ENCODE data around the gene TRIM74. TPM values are rescaled to one million over a fixed set of nuclear protein-coding genes. Genes with fewer than 3 reads are reported as not detected.
"Not testable (repeated sequence)": the region's sequence is repeated elsewhere in the genome, so short reads cannot be mapped to it uniquely, and the experiment has no call there.

Gene TRIM74
- total and polyA plus RNA-seq, 3 experiments from 2014 or later: 0.63 to 0.64 TPM; not detected in 1

DNA sequence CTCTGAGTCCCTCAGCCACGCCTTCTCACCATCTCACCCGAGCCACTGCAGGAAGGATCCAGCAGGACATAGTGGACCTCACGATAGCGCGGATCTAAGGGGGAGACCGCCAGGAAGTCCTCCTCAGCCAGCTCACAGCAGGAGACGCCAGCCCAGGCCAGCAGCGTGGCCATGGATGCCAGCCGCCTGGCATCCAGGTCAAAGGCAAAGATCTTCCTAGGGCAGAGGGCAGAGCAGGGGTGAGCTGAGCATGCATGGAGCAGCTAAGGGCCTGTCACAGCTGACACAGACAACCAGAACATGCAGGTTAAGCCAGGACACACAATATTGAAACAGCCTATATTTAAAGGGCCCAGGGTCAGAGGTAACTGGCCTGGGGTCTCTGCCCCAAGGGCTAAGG is 20.0 kb downstream of the TRIM74 start:
- H3K4me3 ChIP-seq (ENCODE audit: low read length); H3K27ac Mint-ChIP-seq; H3K27me3 ChIP-seq (ENCODE audit: insufficient read depth, low read length, poor library complexity, severe bottlenecking); H3K36me3 ChIP-seq (ENCODE audit: insufficient read depth, low read length); H3K9me3 ChIP-seq (ENCODE audit: low read length); POLR2A ChIA-PET; H3K27ac ChIP-seq (ENCODE audit: low read depth, low read length); H3K27me3 Mint-ChIP-seq; H3K4me1 Mint-ChIP-seq; H3K9me3 Mint-ChIP-seq; H3K4me1 ChIP-seq (ENCODE audit: insufficient read depth, low read length); H3K4me3 Mint-ChIP-seq; CTCF ChIA-PET; DNase-seq: not testable (repeated sequence)
- H3K36me3 Mint-ChIP-seq: peaks cover 0 to 21% (median 0%) of the 10 kb centered on the region in 3 donors

DNA sequence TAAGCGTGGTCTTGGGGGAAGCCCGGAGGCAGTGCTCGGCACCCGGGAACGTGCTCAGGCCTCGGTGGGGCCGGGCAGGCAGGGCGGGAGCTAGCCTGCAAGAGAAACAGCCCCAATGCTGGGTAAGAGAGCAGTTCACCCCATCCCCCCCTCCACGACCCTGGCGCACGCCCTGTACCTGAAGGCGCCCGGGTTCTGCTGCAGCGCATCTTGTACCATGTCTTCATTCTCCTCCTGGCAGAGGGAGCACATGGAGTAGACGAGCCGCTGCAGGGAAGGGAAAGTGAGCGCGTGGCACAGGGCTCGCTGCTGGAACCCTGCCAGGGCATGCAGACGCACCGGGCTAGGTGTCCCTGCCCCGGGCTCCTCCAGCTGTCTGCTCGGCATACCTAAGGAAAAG is 20.6 kb downstream of the TRIM74 start:
- H3K27me3 ChIP-seq (ENCODE audit: insufficient read depth, low read length, poor library complexity, severe bottlenecking); H3K4me1 ChIP-seq (ENCODE audit: insufficient read depth, low read length); DNase-seq; CTCF ChIA-PET; H3K4me3 Mint-ChIP-seq; H3K36me3 ChIP-seq (ENCODE audit: insufficient read depth, low read length); H3K27ac Mint-ChIP-seq; H3K4me3 ChIP-seq (ENCODE audit: low read length); H3K9me3 ChIP-seq (ENCODE audit: low read length); H3K9me3 Mint-ChIP-seq; H3K4me1 Mint-ChIP-seq; H3K27ac ChIP-seq (ENCODE audit: low read depth, low read length); POLR2A ChIA-PET; H3K27me3 Mint-ChIP-seq: not testable (repeated sequence)
- peaks cover 0 to 23% (median 2%) of the 10 kb centered on the region in 3 donors for H3K36me3 Mint-ChIP-seq

DNA sequence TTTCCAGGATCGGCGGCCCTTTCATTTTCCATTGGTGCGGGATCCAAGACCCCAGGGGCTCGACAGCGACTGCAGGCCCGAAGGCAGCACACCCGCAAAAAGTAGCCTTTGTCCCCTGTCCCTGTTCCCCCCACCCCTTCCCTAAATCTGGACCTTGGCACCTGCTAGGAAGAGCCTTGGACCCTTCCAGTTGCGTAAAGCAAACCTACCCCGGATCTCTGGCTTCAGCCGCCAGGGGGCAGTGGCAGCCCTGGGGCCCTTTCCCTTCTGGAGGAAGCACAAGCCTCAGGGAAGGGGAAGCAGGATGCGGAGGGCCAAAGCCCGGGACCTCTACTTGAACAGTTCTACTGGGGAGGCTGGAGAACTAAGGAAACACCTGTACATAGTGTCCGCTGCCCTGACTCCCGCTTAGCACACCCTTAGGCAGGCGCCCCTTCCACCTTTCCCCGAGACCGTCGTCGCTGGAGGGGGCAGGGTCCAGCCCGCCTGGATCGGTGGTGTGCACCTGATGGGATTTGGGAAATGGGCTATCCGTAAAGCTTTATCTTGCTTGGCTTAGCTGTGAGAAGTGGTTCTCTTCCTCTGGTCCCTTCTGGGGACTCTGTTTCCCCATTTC is 23.0 kb downstream of the TRIM74 start:
- H3K9me3 Mint-ChIP-seq; H3K27ac ChIP-seq (ENCODE audit: low read depth, low read length); H3K27me3 Mint-ChIP-seq; DNase-seq; H3K9me3 ChIP-seq (ENCODE audit: low read length); CTCF ChIA-PET; H3K4me1 Mint-ChIP-seq; H3K27me3 ChIP-seq (ENCODE audit: insufficient read depth, low read length, poor library complexity, severe bottlenecking); POLR2A ChIA-PET; H3K4me3 ChIP-seq (ENCODE audit: low read length); H3K36me3 ChIP-seq (ENCODE audit: insufficient read depth, low read length); H3K4me1 ChIP-seq (ENCODE audit: insufficient read depth, low read length): not testable (repeated sequence)
- Mint-ChIP-seq H3K4me3 (peak overlapping the region in 1 of 7 donors; percentile 48), H3K27ac (peak overlapping the region in 1 of 8 donors; percentile 42), H3K36me3 (peaks cover 0 to 29% (median 2%) of the 10 kb centered on the region in 3 donors)

DNA sequence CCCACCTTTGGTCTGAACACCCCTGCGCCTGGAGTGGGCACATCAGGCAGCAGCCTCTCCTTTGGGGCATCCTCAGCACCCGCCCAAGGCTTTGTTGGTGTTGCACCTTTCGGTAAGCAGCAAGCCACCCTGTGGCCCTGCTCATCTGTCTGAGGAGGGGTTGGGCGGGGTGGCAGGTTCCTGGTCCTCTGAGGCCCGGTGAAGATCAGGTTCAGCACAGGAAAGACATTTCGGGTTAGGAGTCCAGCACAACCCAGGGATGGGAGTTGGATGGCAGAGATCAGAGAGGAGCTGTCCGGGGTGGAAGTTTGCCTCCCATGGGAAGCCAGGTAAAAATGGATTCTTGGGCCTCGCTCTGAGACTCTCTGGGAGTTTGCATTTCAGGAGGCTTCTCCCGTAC is 23.7 kb downstream of the TRIM74 start:
- H3K4me1 Mint-ChIP-seq; POLR2A ChIA-PET; H3K9me3 ChIP-seq (ENCODE audit: low read length); H3K4me3 ChIP-seq (ENCODE audit: low read length); H3K4me3 Mint-ChIP-seq; H3K27me3 Mint-ChIP-seq; DNase-seq; H3K4me1 ChIP-seq (ENCODE audit: insufficient read depth, low read length); CTCF ChIA-PET; H3K9me3 Mint-ChIP-seq; H3K27me3 ChIP-seq (ENCODE audit: insufficient read depth, low read length, poor library complexity, severe bottlenecking); H3K27ac Mint-ChIP-seq; H3K36me3 ChIP-seq (ENCODE audit: insufficient read depth, low read length); H3K27ac ChIP-seq (ENCODE audit: low read depth, low read length): not testable (repeated sequence)
- peaks cover 0 to 31% (median 2%) of the 10 kb centered on the region in 3 donors for H3K36me3 Mint-ChIP-seq

DNA sequence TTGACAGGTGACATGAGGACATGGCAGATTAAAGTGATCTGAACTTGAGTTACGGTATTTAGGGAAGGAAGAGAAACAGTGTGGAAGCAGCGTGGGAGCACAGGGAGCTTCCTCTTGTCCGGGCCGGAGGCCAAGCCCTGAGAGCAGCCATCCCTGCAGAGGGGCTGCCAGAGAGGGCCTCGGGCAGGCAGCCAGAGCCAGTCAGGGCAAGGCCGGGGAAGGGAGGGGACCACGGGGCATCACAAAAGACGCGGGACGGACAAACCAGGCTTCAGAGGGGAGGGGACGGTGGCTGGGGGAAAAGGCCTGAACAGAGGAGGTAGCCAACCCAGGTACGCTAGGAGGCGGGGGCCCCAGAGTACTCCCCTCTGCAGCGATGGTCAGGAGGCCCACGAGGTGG is 24.3 kb downstream of the TRIM74 start:
- H3K27ac ChIP-seq (ENCODE audit: low read depth, low read length); H3K4me3 Mint-ChIP-seq; CTCF ChIA-PET; H3K9me3 ChIP-seq (ENCODE audit: low read length); DNase-seq; H3K36me3 ChIP-seq (ENCODE audit: insufficient read depth, low read length); H3K27me3 Mint-ChIP-seq; H3K27ac Mint-ChIP-seq; POLR2A ChIA-PET; H3K9me3 Mint-ChIP-seq; H3K4me1 Mint-ChIP-seq; H3K4me1 ChIP-seq (ENCODE audit: insufficient read depth, low read length); H3K27me3 ChIP-seq (ENCODE audit: insufficient read depth, low read length, poor library complexity, severe bottlenecking); H3K4me3 ChIP-seq (ENCODE audit: low read length): not testable (repeated sequence)
- H3K36me3 Mint-ChIP-seq: peaks cover 0 to 31% (median 2%) of the 10 kb centered on the region in 3 donors

DNA sequence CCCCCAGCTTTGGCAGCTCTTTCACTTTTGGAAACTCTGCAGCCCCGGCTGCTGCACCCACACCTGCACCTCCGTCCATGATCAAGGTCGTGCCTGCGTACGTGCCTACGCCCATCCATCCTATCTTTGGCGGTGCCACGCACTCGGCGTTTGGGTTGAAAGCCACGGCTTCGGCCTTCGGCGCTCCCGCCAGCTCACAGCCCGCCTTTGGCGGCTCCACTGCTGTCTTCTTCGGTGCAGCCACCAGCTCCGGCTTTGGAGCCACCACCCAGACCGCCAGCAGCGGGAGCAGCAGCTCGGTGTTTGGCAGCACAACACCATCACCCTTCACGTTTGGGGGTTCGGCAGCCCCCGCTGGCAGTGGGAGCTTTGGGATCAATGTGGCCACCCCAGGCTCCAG is 26.3 kb downstream of the TRIM74 start:
- H3K9me3 Mint-ChIP-seq; H3K4me3 ChIP-seq (ENCODE audit: low read length); H3K4me3 Mint-ChIP-seq; DNase-seq; H3K27me3 ChIP-seq (ENCODE audit: insufficient read depth, low read length, poor library complexity, severe bottlenecking); CTCF ChIA-PET; H3K27ac ChIP-seq (ENCODE audit: low read depth, low read length); H3K27me3 Mint-ChIP-seq; POLR2A ChIA-PET; H3K4me1 ChIP-seq (ENCODE audit: insufficient read depth, low read length); H3K27ac Mint-ChIP-seq; H3K36me3 ChIP-seq (ENCODE audit: insufficient read depth, low read length); H3K9me3 ChIP-seq (ENCODE audit: low read length): not testable (repeated sequence)
- H3K36me3 Mint-ChIP-seq: peaks cover 0 to 35% (median 8%) of the 10 kb centered on the region in 3 donors
- peaks cover 9 to 11% (median 10%) of the 10 kb centered on the region in 3 donors for H3K4me1 Mint-ChIP-seq

DNA sequence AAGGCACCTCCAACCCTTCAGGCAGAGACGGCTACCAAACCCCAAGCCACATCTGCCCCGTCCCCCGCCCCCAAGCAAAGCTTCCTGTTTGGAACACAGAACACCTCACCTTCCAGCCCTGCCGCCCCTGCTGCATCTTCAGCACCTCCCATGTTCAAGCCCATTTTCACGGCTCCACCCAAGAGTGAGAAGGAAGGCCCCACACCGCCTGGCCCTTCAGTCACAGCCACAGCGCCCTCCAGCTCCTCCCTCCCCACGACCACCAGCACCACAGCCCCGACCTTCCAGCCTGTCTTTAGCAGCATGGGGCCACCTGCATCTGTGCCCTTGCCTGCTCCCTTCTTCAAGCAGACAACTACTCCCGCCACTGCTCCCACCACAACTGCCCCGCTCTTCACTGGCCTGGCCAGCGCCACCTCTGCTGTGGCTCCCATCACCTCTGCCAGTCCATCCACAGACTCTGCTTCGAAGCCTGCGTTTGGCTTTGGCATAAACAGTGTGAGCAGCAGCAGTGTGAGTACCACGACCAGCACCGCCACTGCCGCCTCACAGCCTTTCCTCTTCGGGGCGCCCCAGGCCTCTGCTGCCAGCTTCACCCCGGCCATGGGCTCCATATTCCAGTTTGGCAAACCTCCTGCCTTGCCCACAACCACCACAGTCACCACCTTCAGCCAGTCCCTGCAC is 27.1 kb downstream of the TRIM74 start:
- H3K4me3 ChIP-seq (ENCODE audit: low read length); H3K9me3 ChIP-seq (ENCODE audit: low read length); H3K9me3 Mint-ChIP-seq; H3K27me3 Mint-ChIP-seq; H3K27me3 ChIP-seq (ENCODE audit: insufficient read depth, low read length, poor library complexity, severe bottlenecking); POLR2A ChIA-PET; CTCF ChIA-PET; H3K4me1 ChIP-seq (ENCODE audit: insufficient read depth, low read length); H3K36me3 ChIP-seq (ENCODE audit: insufficient read depth, low read length); H3K27ac ChIP-seq (ENCODE audit: low read depth, low read length): not testable (repeated sequence)
- peak overlapping the region in 2 of 7 donors; percentile 25 to 45 for H3K4me3 Mint-ChIP-seq
- DNase-seq: peak in 1 of 5 donors; percentile 6
- peak overlapping the region in 2 of 8 donors; percentile 50 to 66 for H3K27ac Mint-ChIP-seq
- H3K4me1 Mint-ChIP-seq: peaks cover 17 to 18% (median 17%) of the 10 kb centered on the region in 3 donors
- peaks cover 0 to 36% (median 8%) of the 10 kb centered on the region in 3 donors for H3K36me3 Mint-ChIP-seq

DNA sequence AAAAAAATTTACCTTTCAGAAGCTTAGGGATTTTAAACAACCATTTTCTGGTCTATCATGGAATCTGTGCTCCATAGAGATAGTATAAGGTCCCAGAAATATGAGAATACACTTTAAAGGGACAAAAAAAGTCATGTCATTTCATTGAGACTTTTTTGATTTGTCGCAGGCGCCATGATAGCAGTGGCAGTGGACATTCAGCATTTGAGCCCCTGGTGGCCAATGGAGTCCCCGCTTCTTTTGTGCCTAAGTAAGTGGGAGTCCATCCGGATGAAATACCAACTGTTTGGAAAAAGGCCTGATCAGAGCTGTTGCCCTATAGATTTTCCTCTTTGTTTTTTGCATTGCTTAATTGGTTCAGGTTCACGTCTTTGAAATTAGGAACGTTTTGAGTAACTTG is 41.0 kb downstream of the TRIM74 start:
- H3K4me1 ChIP-seq (ENCODE audit: insufficient read depth, low read length): peaks cover 22% of the 10 kb centered on the region
- peaks cover 39% of the 10 kb centered on the region for H3K36me3 ChIP-seq (ENCODE audit: insufficient read depth, low read length)
- DNase-seq; H3K27me3 Mint-ChIP-seq; H3K27ac ChIP-seq (ENCODE audit: low read depth, low read length); H3K9me3 Mint-ChIP-seq; POLR2A ChIA-PET; H3K9me3 ChIP-seq (ENCODE audit: low read length); H3K4me3 ChIP-seq (ENCODE audit: low read length); H3K27me3 ChIP-seq (ENCODE audit: insufficient read depth, low read length, poor library complexity, severe bottlenecking); CTCF ChIA-PET: not testable (repeated sequence)
- Mint-ChIP-seq H3K27ac (peak overlapping the region in 2 of 8 donors; percentile 42 to 87), H3K4me3 (peak overlapping the region in 1 of 7 donors; percentile 52), H3K4me1 (peaks cover 28 to 36% (median 35%) of the 10 kb centered on the region in 3 donors), H3K36me3 (peaks cover 4 to 66% (median 11%) of the 10 kb centered on the region in 3 donors)

Data from CD8-positive, alpha-beta memory T cell (primary cell).